LHCN-M2 (cell line): ENCODE data around the gene PIP5K1B. TPM values are rescaled to one million over a fixed set of nuclear protein-coding genes. Genes with fewer than 3 reads are reported as not detected.
"Not testable (repeated sequence)": the region's sequence is repeated elsewhere in the genome, so short reads cannot be mapped to it uniquely, and the experiment has no call there.

ENCODE experiments used
- DNase-seq: peaks from one replicate; pipeline ENCODE4 v3.0.0-alpha.2; 2012; ENCODE audit warnings: low read depth
- total RNA-seq: library from RNA; depleted of rRNA; stranded (reverse); fragments of >200 nt; gene quantifications from 2 replicates; pipeline ENCODE4 v1.2.3, GENCODE V29; 2014

Gene PIP5K1B
- total RNA-seq, 1 experiment from 2014 or later = not detected

DNA sequence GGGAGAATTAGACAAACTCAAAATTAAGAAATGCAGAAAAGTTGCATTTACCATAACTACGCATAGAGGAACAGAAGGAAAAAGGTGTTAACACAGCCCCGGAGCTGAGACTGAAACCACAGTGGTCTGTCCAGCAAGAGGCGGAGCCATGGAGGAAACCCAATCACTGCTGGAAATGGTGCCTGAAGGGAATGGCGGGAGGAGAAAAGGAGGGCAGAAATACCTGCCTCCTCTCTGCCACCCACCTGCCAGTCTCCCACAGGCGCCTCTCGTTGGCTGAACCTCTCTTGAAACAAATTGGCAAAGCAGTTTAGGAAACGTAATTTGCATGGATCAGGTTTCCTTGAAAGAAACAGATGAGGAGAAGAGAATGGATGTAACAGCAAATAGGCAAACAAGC is 318.6 kb downstream of the PIP5K1B start:
- no peak for DNase-seq

DNA sequence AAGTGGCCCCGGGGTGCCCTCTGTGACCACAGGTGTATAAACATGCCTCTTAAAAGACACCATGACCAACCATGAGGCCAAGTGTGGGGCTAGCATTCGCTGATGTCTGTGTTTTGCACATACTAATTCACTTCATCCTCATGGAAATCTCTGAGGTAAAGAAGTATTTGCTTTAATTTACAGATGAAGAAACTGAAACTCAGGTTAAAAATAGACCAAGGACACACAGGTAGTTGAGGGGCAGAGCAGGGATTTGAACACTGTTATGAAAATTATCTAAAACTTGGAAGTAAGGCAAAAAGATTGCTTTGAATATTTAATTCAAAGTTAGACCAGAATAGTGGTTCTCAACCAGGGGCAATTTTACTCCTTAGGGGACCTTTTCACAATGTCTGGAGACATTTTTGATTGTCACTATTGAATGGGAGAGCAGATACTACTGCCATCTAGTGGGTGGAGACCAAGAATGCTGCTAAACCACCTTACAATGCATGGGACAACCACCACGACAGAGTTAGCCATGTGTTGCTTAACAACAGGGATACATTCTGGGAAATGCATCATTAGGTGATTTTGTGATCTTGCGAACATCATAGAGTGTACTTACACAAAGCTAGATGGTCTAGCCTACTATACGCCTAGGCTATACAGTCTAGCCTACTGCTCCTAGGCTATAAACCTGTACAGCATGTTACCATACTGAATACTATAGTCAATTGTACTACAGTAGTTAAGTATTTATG is 322.5 kb downstream of the PIP5K1B start:
- DNase-seq = peak; percentile 37

DNA sequence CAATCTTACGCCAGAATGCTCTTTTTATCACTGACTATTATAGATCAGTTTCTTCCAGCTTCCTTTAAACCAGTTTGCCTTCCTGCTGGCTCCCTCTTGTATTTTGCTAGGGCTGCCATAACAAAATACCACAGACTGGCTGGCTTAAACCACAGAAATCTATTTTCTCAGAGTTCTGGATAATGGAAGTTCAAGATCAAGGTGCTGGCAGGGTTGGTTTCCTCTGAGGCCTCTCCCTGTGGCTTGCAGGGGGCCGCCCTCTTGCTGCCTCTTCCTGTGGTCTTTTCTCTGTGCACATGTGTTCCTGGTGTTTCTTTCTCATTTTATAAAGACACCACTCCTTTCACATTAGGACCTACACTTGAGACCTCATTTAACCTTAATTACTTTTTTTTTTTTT is 323.7 kb downstream of the PIP5K1B start:
- DNase-seq = no peak

DNA sequence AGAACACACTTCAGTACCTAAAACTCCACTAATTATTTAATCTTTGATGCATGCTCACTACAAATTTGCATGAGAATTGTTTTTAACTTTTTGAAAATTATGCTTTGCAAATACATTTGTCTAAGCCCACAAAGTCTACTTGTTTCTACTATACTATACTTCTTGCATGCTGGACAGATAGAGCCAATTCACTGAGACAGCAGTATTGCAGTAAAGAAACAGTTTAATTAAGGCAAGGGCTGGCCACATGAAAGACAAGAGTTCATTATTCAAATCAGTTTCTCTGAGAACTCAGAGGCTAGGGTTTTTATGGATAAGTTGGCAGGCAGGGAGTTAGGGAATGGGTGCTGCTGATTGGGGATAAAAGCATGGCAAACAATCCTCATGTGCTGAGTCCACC is 324.5 kb downstream of the PIP5K1B start:
- DNase-seq = no peak

DNA sequence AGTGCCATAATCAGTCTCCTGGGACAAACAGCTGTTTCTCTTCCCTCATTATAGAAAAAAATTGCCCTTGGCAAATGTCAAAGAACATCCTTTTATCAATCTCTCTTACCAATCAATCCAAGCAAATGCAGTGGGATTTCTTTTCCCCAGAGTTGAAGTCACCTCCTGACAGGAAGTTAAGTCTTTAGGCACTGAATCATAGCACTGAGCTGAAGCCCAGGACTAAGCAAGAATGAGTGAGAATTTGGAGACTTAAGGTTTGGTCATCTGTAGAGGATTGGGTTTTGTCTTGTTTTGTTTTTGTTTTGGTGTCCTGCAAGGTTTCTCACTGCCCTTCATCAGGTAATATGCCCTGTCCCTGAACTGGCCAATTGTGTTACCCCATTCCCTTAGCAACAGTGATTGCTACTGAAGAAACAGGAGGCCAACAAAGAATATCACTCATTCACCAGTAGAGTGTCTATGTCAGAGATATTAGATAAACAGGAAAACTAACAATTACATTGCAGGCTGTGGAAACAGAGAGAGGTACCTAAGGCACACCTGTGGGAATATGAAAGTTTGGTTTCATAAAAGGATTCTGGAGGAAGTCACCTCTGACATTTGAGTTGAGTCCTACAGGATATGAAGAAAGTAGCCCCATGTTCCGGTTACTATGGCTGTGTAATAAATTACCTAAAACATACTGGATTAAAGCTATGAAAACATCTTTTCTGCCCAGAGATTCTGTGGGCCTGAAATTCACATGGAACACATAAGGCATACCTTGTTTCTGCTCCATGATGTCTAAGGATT is 326.0 kb downstream of the PIP5K1B start:
- DNase-seq = no peak

DNA sequence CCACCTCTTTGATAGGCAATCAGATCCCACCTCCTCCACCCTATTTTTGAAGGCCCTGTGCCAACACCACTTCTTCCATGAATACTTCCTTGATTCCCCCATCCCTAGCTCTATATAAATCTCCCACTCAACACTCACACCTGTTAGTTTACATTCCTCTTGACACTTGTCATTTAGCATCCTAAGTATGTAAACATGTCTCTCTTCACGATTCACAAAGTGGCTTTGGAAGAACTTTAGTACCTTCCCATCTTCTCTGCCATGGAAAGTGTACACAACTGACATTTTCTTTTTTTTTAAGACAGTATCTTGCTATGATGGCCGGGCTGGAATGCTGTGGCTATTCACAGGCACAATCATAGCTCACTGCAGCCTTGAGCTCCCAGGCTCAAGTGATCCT is 329.0 kb downstream of the PIP5K1B start:
- DNase-seq = no peak

DNA sequence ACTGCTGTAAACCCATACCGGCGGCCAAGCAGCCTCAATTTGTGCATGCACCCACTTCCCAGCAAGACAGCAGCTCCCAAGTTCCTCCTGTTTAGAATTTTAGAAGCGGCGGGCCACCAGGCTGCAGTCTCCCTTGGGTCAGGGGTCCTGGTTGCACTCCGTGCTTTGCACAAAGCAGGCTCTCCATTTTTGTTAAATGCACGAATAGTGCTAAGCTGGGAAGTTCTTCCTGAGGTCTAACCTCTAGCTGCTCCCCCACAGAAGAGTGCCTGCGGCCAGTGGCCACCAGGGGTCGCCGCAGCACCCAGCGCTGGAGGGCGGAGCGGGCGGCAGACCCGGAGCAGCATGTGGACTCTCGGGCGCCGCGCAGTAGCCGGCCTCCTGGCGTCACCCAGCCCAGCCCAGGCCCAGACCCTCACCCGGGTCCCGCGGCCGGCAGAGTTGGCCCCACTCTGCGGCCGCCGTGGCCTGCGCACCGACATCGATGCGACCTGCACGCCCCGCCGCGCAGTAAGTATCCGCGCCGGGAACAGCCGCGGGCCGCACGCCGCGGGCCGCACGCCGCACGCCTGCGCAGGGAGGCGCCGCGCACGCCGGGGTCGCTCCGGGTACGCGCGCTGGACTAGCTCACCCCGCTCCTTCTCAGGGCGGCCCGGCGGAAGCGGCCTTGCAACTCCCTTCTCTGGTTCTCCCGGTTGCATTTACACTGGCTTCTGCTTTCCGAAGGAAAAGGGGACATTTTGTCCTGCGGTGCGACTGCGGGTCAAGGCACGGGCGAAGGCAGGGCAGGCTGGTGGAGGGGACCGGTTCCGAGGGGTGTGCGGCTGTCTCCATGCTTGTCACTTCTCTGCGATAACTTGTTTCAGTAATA is 330.6 kb downstream of the PIP5K1B start, which contains the start of gene FXN:
Gene FXN (plus strand): TSS at position 315 of the 871 bp plus-strand sequence. CDS start 31 bp downstream, at position 346.
- DNase-seq = peak; percentile 74

DNA sequence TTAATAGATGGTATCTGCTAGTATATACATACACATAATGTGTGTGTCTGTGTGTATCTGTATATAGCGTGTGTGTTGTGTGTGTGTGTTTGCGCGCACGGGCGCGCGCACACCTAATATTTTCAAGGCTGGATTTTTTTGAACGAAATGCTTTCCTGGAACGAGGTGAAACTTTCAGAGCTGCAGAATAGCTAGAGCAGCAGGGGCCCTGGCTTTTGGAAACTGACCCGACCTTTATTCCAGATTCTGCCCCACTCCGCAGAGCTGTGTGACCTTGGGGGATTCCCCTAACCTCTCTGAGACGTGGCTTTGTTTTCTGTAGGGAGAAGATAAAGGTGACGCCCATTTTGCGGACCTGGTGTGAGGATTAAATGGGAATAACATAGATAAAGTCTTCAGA is 331.3 kb downstream of the PIP5K1B start:
- no peak for DNase-seq

DNA sequence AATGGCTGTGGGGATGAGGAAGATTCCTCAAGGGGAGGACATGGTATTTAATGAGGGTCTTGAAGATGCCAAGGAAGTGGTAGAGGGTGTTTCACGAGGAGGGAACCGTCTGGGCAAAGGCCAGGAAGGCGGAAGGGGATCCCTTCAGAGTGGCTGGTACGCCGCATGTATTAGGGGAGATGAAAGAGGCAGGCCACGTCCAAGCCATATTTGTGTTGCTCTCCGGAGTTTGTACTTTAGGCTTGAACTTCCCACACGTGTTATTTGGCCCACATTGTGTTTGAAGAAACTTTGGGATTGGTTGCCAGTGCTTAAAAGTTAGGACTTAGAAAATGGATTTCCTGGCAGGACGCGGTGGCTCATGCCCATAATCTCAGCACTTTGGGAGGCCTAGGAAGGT is 331.8 kb downstream of the PIP5K1B start:
- no peak for DNase-seq

DNA sequence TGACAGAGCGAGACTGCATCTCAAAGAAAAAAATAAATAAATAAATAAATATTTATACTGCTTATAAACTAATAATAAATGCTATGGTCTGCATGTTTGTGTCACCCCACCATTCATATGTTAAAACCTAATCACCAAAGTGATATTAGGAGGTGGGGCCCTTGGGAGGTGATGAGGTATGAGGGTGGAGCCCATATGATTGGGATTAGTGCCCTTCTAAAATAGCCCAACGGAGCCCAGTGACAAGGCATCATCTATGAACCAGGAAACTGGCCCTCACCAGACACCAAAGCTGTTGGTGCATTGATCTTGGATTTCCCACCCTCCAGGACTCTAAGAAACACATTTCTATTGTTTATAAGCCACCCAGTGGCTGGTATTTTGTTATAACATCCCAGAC is 335.6 kb downstream of the PIP5K1B start:
- no peak for DNase-seq

DNA sequence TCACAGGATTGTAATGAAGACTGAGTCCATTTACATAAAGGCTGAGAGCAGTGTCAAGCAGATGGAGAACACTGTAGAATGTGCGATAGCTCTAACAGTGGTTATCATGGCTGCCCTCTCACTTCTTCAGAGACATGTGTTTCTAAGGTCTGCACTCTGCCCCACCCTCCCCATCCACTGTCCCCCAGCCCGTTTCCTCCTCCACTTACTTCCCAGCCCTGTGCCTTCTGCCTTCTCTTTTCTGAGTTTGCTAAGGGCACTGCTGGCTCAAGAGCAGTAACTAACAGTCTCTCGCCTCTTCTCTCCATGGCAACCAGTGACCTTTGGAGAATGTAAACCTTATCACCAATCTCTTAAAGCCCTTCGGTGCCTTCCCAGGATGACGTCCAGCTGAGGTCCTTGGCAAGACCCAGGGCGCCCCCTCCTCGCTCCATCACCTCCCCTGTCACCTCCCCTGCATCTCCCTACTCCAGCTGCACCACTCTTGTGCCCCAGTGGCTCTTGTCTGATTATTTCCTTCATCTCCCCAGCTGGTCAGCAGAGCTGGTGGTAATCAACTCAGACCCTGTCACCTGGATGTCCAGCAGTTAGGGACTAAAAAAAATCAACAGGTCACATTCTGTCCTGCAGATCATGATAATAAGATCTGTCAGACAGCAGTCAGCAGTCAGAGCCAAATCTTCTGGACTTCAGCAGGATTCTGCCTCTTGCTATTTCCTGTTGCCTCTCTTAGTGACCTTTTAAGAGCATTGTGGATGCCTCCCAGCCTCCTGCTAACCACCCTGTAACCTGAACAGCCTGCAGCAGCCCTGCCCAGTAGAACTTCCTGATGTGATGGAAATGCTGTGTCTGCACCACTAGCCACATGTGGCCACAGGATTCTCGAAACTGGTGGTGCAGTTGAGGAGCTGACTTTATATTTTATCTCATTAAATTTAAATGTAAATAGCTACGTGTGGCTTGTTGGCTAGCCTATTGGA is 339.5 kb downstream of the PIP5K1B start:
- peak; percentile 32 for DNase-seq

DNA sequence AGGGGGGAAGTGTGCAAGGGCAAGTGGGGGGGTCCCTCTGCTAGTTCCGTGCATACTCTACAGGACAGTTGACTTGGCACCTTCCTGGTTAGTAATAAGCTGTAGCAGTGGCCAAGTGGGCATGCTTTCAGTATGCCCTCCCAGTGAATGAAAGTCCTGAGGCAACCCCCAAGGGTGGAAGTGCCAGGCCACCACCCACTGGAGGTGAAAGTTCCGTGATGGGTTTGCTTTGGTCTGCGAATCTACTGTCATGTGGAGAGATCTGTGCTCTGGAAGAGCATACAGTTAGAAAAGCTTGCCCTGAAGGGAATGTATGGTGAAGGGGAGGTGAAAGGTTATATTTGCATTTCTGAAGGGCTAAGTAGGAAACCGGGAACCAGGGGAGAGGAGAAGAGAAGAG is 340.8 kb downstream of the PIP5K1B start:
- DNase-seq = no peak

DNA sequence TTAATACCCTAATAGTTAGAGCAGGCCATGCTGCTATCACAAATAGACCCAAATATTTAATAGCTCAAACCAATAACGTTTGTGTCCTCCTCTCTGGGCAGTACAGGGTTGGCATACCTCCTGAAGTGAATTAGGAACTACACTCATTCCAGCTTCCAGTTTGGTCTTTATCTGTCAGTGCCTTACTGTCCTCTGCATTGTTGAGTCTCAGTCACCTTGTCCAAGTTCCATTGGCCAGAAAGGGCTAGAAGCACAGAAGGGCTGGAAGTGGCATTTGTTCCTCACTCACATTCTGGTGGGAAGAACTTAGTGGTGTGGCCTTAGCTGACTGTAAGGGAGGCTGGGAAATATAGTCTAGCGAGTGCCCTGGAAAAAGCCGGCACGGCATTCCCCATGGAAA is 341.7 kb downstream of the PIP5K1B start:
- no peak for DNase-seq

DNA sequence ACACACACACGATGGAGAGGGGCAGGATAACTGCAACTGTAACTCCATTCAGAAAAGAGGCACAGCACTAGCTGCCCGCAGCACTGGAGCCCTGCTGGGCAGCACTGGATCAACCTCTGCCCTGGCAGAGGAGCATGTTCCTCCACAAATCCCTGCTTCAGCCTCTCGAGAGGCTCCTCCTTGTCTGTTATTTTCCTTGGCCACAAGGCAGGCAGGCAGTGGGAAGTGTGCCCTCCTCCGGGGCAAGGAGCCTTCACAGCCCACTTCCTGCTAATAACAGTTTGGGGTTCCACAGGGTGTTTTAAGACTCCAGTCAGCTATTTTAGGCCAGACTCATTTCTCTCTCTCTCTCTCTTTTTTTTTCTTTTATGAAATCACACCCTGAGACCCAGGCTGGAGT is 342.3 kb downstream of the PIP5K1B start:
- no peak for DNase-seq

DNA sequence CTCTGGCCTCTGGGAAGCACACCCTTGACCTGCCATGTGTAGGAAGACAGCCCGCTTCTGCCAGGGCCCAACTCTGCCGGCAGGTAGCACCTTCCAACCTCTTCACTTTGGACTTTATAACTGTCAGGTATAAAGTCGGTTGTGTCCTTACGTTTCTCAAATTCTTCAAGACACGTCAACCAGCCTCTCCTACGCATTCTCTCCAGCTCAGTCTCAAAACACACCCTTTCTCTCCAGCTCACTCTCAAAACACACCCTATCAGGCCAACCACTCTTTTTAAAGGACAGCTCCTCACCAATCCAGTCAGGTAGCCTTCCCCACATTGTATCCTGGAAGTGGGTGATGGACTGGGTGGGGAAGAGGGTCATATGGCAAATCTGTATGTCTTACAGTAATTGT is 344.1 kb downstream of the PIP5K1B start:
- no peak for DNase-seq

DNA sequence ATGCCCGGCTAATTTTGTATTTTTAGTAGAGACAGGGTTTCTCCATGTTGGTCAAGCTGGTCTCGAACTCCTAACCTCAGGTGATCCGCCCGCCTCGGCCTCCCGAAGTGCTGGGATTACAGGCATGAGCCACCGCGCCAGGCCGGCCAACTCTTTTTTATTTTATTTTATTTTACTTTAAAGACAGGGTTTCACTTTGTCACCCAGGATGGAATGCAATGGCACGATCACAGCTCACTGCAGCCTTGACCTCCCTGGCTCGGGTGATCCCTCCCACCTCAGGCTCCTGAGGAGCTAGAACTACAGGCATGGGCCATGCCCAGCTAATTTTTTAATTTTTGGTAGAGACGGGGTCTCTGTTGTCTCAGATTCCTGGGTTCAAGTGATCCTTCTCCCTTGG is 345.9 kb downstream of the PIP5K1B start:
- not testable (repeated sequence) for DNase-seq

DNA sequence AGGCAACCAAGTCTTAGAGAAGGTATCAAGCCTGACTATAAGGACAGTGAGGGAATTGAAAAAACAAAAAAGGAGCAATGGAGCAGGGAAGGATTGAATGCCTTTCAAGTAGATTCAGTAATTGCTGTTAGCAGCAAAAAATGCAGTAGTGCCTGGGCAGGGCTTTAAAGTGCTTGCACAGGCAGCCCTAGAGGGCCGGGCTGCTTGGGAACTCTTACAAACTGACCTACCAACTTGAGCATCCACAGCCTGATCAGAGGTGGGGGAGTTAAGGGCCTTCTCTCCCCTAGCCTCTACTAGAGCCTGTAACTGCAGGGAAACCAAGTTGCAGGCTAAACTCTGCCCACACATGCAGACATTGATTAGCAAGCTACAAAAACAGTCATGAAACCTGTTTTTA is 349.9 kb downstream of the PIP5K1B start:
- no peak for DNase-seq

DNA sequence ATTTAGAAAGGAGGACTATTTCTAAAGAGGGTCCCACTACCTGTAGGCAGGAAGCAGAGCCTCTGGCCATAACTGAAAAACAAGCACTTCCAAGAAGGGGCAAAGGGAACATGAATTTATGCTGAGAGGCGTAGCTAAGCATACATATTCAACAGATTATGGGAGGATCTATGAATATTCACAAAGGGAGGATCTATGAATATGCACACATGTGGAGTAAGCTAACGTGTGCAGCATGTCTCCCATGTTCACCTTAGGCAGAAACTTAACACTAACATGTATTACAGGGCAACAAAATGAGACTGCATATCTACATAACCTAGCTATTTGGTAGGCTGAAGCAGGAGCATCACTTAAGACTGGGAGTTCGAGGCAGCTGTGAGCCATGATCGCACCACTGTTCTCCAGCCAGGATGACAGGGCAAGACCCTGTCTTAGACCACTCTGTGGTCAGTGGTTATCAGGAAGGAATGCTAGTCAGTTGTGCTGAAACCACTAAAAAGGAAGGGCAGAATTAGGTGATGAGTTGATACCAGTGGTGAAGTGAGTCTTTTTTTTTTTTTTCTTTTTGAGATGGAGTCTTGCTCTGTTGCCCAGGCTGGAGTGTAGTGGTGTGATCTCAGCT is 351.3 kb downstream of the PIP5K1B start:
- peak; percentile 54 for DNase-seq

DNA sequence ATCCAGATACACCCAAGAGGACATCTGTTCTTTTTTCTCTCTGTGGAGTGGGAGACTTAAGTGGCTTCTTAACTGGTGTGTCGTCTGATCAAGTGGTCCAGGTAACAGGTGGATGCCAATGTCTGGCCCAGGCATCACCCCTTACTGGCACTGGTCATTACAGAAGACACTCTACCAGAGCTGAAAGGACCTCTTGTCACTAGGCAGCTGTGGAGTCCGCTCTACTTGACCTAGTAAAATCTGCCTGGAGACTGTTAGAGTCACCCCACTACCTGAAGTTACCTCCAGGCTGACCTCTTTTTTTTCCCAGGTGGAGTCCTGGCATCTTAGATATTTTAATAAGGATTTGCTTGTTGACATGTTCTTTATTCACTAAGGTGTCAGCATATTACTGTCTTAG is 353.1 kb downstream of the PIP5K1B start:
- no peak for DNase-seq
